Retinal pigment epithelial cell (primary cell): Measurements from ENCODE around the gene HECTD2.

Experiments used
- DNase-seq: peaks from one replicate; pipeline ENCODE4 v3.0.0-alpha.2; 2010; ENCODE audit warnings: low read depth
- H3K4me3 ChIP-seq: 2 replicates; pipeline ENCODE4 v1.5.1; 2011; ENCODE audit warnings: mild to moderate bottlenecking, low read length, control low read depth, moderate library complexity
- TF ChIP-seq, protein P1 (sequence below): conservative IDR thresholded peaks from 2 replicates; pipeline ENCODE4 v1.5.1; 2011; ENCODE audit warnings: low read depth, low read length, control low read depth, inconsistent platforms

HECTD2 gene

DNA sequence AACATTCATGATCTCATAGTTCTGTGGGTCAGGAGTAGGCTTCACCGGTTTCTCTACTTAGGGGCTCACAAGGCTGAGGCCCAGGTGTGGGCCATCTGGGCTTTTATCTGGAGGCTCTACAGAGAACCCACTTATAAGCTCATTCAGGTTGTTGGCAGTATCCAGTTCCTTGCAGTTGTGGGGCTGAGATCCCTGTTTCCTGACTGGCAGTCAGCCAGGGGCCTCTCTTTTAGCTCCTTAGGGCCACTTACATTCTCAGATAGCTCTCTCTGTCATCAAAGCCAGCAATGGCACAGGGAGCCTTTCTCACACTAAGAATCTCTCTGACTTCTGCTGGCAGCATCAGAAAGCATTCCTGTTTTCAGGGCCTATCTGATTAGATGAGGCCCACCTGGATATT, 18.2 kb upstream of the HECTD2 start:
- TF ChIP-seq, protein P1, sequence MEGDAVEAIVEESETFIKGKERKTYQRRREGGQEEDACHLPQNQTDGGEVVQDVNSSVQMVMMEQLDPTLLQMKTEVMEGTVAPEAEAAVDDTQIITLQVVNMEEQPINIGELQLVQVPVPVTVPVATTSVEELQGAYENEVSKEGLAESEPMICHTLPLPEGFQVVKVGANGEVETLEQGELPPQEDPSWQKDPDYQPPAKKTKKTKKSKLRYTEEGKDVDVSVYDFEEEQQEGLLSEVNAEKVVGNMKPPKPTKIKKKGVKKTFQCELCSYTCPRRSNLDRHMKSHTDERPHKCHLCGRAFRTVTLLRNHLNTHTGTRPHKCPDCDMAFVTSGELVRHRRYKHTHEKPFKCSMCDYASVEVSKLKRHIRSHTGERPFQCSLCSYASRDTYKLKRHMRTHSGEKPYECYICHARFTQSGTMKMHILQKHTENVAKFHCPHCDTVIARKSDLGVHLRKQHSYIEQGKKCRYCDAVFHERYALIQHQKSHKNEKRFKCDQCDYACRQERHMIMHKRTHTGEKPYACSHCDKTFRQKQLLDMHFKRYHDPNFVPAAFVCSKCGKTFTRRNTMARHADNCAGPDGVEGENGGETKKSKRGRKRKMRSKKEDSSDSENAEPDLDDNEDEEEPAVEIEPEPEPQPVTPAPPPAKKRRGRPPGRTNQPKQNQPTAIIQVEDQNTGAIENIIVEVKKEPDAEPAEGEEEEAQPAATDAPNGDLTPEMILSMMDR, result no peak
- H3K4me3 ChIP-seq, result no peak overlapping the region
- no peak for DNase-seq

DNA sequence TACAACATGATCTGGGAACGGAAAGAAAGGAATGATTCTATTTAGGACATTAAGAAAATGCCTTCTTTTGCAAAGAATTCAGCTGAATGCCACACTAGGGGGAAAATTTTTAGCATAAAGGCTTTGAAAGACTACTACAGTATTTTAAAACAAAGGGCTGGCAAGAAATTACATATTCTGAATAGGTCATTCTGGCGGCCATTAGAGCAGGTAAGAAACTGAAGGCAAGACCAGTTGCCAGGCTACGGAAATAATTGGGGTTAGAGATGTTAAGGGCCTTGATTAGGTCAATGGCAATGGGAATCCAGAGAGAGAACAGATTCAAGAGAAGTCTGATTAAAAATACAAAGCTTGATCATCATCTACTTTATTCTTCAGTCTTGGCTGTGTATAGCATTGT, 3.8 kb upstream of the HECTD2 start:
- no peak for DNase-seq
- H3K4me3 ChIP-seq, result no peak overlapping the region
- TF ChIP-seq, protein P1, result no peak

DNA sequence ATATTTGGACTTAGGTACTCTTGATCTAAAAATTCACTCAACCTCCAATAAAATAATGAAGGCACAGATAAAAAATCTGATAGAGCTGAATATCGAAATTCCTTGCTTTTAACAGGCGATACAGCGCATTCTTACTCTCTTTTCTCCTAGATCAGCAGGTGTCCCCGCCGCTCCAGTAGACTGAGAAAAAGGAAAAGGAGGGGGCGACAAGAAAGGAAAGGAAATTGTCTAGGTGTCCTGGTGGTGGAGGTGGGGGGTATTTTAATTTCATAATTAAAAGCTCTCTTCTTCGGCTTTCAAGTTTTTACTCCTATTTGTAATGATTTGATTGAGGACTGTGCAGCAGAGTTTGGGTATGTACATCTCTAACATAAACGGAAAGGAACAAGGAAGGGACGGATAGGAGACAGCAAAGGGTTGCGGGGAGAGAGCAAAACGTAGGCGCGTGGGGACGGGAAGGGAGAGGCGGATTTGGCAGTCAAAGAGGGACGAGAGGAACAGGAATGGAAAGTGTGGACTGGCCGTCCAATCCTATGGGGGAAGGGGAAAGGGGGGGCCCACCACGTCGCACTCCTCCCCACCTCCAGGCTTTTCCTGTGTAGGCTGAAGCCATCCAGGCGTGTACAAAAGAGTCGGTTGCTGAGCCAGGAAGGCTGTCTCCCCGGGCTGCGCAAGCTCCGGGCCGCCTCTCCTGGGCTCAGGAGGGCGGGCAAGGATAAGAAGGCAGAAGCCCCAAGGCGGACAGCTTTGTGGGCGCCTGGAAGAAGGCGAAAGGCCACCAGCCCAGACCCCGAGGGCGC, 875 bp upstream of the HECTD2 start:
- DNase-seq, result no peak
- peak overlapping the region; percentile 82 for H3K4me3 ChIP-seq
- TF ChIP-seq, protein P1, result no peak

DNA sequence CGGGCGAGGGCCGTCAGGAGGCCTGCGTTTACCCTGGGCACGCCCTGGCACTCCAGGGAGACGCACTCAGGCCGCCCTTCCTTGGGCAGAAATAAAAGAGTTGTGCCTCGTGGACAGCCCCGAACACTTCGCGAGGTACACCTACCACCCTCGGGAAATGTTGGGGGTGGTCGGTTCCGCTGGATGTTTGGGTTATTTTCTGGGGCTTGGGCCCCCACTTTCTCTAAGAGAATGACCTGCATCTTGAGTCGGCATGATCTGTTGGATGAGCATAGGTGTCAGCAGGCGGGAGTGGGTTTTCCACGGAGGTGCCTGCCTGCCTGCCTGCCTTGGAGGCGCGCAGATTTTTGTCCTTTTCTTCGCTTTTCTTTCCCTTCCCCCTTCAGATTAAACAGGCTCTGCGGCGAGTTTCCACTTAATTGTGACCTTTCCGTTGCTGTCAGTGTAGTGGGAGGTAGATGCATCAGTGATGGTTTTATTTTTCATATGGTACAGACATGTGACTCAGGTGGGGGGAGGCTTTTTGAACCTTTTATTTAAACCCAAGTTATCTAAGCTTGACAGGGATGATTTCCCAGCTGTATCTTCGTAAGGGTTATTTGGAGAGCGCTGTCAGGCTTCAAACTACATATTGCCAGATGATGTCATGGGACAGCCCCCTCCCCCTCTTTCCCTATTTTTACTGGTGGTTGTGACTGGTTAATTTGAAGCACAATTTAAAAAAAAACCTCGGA, 661 bp downstream of the HECTD2 start:
- TF ChIP-seq, protein P1, result no peak
- no peak for DNase-seq
- H3K4me3 ChIP-seq, result peak overlapping the region; percentile 73

DNA sequence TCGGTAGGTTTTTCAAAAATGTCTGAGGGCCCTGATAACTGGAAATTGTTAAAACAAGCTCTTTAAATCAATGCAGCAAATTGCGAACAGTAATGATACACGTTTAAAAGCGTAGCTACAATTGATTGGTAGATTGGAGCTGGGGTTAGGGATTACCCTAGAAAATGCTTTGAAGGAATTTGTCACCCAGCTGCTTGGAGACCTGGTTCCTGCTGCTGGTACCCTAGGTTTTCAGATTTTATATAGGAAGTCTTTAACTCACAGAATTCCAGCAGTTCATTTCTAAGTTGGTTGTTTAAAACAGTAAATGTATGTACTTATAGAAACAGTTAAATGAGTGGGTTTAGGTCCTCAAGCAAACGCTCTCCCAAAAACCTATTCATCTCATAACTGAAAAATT, 1.5 kb downstream of the HECTD2 start:
- TF ChIP-seq, protein P1, result no peak
- H3K4me3 ChIP-seq, result peak overlapping the region; percentile 73
- no peak for DNase-seq

DNA sequence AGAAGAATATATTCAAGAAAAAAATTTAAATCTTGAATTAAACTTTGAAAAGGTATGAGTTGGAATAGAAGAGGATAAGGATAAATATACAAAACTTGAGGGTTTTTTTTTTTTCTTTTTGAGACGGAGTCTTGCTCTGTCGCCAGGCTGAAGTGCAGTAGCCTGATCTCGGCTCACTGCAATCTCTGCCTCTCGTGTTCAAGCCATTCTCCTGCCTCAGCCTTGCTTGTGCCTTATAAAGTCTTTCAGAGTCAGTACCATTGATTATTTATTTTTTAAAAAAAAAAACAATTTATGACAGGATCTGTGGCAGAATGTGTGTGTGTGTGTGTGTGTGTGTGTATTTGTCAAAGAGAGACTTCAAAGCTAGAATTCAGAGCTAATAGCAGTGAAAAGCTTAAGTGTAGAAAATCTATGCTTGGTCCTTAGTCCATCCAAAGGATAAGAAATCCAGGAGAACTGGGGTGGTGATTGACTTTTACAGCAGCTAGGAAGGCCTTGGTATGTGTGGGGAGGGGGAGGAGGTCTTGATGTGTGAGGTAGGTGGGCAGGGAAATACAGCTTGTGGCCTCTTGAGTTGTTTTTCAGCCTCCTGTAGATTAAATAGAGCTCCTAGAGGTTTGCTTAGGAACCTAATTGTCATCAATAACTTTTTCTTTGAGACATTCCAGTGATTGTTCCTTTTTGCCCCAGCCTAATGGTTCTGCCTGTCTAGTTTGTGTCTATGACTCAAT, 2.4 kb downstream of the HECTD2 start:
- H3K4me3 ChIP-seq, result no peak overlapping the region
- no peak for DNase-seq
- TF ChIP-seq, protein P1, result no peak
